Measurements from ENCODE around the gene ZNF862. TPM values are rescaled to one million over a fixed set of nuclear protein-coding genes. Genes with fewer than 3 reads are reported as not detected.

ZNF862 gene
- 11.6 and 12.5 TPM in 2 replicates for total RNA-seq

GRCh38 chr7:149838224-149838991 is at the start of gene ZNF862:
ZNF862 (plus strand) TSS chr7:149838375; CDS start chr7:149838612, 237 bp downstream.

GRCh38 chr7:149873074-149873969 is 35.1 kb downstream of the ZNF862 start, which contains the start of gene ATP6V0E2:
ATP6V0E2 (plus strand) TSS chr7:149873969; CDS start chr7:149874066, 97 bp downstream.

Small RNAs within 50 kb of the gene (small RNA-seq; reads per million reads assigned to genes)
- not detected for gene AC093458.1

Other genes with a start within 250 kb of the ZNF862 start
- under 0.01 and 0.11 TPM in 2 replicates for gene ZNF467, start 64.8 kb upstream of the ZNF862 start, total RNA-seq
- 14.3 and 23.5 TPM in 2 replicates for gene ATP6V0E2, start 35.6 kb downstream of the ZNF862 start, total RNA-seq